C4-2B (cell line): Measurements from ENCODE around the gene KCNQ1OT1.

Experiments
- CTCF ChIP-seq: fragments of 450-650 bp; conservative IDR thresholded peaks from 2 replicates; pipeline ENCODE4 v1.5.1; 2017; ENCODE audit warnings: mild to moderate bottlenecking
- ZFX ChIP-seq: fragments of 450-650 bp; IDR thresholded peaks from 2 replicates; pipeline ENCODE4 v1.6.1; 2017

GRCh38 chr11:2696455-2696854 is 3.3 kb downstream of the KCNQ1OT1 start:
- no peak for TF ChIP-seq CTCF
- no peak for TF ChIP-seq ZFX
